Hematopoietic multipotent progenitor cell treated with erythropoietin and hydrocortisone succinate and interleukin-3 and kit ligand, for 17 days (in vitro differentiated cells): ENCODE data around the gene COMTD1.
"Not testable (repeated sequence)": the region's sequence is repeated elsewhere in the genome, so short reads cannot be mapped to it uniquely, and the experiment has no call there.

Experiments
- DNase-seq: peaks from one replicate; pipeline ENCODE4 v3.0.0-alpha.2; 2015; ENCODE audit warnings: low spot score

Gene COMTD1

DNA sequence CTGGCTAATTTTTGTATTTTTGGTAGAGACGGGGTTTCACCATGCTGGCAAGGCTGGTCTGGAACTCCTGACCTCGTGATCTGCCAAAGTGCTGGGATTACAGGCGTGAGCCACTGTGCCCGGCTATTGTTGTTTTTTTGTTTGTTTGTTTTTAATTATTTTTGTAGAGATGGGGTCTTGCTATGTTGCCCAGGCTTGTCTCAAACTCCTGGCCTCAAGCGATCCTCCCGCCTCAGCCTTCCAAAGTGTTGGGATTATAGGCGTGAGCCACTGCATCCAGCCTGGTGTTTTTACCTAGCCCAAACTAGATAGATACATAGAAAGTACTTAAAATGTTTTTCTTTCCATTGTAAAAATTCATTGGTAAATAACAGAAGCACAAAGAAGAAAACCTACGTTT lies 14.3 kb downstream of the COMTD1 start:
- not testable (repeated sequence) for DNase-seq

DNA sequence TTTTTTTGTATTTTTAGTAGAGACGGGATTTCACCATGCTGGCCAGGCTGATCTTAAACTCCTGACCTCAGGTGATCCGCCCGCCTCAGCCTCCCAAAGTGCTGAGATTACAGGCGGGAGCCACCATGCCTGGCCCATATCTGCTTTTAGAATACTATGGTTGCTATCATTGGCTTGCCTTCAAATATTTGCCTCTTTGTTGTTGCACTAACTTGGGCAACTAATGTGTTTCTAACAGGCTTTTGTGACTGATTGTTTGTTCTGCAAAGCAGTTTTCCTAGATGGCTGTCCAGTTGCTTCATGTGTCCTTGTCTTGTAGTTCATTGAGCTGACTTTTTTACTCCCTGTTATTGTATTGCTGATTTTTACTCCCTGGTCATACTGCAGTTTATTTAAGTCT lies 15.5 kb downstream of the COMTD1 start:
- DNase-seq = no peak

DNA sequence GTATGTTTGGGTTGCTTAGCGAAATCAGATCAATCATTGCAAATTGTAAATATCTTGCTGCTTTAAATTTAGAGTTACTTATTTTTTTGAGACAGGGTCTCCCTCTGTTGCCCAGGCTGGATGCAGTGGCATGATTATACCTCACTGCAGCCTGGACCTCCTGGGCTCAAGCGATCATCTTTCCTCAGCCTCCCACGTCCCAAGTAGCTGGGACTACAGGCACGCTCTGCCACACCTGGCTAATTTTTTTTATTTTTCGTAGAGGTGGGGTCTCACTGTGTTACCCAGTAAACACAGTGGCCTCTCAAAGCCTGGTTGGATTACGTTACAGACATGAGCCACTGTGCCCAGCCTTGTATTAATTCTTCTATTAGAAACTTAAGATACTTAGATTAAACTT lies 23.4 kb downstream of the COMTD1 start:
- no peak for DNase-seq

DNA sequence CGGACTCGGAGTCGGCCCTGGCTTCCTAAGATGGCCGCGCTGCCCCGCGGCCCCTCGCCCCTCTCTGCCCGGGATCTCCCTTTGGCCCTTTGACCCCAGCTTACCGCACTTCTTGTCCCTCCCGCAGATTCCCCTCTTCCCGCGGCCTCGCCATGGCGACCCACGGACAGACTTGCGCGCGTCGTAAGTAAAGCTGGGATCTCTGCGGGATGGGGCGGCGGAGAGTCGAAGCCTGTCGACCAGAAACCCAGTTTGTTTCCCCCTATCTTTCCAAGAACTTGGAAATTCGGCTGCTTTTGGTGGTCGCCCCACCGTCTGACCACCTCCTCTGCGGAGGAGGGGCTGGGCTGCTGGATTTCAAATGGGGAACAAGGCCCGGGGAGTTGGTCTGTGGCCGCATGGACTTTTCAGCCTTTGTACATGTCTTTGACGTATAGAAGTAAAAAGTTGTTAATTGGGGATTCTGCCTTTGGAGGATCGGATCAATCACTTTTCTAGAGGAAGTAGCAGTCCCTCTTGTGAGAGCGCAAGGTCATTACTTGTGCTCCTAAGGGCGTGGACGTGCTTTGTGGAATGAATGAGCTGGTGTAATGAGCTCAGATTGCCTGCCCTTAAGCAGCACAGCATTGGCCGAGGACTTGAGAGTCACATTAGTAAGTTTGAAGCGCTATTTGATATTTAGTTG lies 24.6 kb downstream of the COMTD1 start:
- peak; percentile 58 for DNase-seq

DNA sequence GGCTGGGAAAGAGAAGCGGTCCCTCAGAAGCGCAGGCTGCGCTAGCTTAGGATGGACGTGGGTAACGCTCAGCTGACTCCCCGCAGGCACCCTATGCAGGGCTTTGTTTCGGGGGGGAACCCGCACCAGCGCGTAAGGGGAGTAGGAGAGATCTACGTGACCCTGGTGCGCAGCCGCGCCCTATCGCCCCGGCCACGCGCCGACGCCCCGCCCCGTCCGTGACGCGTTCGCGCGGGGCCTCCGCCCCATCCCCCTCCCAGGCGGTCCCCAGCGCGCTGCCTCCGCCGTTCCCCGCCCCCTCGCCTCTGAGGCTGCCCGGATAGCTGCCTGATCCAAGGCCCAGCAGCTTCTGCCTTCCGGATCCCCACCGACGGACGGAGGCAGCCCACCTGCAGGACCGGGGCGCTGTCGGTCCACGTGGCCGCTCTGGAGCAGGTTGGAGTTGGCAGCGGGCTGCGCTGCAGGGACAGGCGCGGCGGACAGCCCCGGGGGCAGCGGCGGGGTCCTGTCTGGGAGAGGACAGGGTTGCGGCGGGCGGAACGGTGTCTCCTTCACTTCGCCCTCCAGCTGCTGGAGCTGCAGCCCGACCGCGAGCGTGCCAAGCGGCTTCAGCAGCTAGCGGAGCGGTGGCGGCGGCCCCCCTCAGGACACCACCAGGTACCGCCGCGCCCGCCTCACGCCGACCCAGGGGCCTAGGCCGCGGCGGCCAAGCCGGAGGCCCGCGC lies 25.3 kb downstream of the COMTD1 start, which contains the start of gene VDAC2:
VDAC2 (plus strand) TSS at position 515 of the 725 bp plus-strand sequence. CDS start 363 bp downstream, outside the sequence.
- DNase-seq = peak; percentile 95

DNA sequence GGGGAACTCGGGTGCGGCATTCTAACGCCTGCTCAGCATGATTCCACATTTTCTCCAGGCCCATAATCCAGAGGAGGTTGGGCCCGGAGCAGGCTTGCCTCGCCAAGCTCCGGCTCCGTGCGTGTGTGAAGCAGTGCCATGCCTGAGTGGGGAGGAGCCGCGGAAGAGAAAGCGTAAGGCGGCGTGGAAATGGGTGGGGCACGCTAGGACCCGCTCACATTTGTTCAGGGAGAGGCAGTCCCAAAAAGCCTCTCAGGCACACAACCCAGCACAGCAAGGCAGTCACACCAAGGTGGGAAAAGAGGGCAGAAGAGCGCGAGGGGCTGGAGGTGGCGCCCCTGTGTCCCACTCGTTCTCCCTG lies 25.9 kb downstream of the COMTD1 start:
- DNase-seq = peak; percentile 86

DNA sequence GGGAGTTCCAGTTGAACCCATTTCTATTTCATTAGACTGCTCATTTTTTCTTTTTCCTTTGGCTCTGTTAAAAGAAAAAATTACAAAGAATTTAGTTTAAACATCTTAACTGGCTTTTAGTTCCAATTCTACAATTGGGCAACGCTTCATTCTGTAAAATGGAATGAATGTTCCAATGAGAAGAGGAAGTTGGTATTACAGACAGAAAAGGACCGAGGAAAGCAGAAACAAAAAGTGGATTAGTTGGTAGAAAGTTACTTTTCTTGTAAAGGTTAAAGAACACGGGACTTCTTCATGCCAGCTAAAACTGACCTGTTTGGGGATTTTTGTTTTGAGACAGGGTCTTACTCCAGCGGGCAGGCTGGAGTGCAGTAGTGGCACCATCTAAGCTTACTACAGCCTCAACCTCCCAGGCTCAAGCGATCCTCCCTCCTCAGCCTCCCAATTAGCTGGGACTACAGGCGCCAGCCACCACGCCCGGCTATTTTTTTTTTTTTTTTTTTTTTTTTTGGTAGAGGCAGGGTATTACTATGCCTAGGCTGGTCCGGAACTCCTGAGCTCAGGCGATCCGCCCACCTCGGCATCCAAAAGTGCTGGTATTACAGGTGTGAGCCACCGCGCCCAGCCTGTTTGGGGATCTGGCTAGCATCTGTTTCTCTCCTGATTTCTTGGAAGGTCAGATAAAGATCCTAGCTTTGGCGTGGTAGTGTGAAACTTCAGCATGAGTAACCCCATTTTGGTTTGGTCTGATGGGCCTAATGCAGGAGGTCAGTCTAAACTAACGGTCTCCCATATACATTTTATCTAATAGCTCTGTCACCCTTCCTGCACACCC lies 26.5 kb downstream of the COMTD1 start:
- no peak for DNase-seq

DNA sequence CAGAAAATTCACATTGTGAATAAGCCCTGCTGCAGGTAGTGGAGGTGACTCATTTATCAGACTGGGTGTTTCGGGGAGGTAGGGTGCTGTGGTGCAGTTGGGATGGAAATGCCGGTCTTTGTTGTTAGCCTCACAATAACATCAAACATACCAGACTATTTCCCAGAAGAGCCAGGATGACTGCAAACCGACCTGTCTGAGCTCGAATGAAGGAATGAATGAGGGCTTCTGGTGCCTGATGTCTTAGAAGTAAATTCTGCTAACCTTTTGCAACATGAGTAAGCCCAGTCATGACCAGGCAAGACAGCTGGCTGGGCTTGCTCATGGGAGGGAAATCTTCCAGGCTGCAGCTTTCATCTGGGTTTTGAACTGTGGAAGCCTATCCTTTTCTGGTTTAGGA lies 27.6 kb downstream of the COMTD1 start:
- no peak for DNase-seq

DNA sequence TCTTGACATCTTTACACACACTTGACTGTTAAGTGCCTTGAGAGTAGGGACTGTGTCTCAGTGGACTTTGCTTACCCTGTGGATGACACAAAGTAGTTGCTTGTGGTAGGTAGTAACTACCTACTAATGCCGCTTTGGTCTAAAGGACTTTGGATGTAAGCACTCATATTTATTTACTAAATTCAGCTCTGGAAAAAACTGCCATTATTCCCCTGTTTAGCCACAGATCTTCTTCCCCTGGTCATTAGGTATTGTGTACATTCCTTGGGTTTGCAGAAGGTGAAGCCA lies 28.0 kb downstream of the COMTD1 start:
- DNase-seq = no peak

DNA sequence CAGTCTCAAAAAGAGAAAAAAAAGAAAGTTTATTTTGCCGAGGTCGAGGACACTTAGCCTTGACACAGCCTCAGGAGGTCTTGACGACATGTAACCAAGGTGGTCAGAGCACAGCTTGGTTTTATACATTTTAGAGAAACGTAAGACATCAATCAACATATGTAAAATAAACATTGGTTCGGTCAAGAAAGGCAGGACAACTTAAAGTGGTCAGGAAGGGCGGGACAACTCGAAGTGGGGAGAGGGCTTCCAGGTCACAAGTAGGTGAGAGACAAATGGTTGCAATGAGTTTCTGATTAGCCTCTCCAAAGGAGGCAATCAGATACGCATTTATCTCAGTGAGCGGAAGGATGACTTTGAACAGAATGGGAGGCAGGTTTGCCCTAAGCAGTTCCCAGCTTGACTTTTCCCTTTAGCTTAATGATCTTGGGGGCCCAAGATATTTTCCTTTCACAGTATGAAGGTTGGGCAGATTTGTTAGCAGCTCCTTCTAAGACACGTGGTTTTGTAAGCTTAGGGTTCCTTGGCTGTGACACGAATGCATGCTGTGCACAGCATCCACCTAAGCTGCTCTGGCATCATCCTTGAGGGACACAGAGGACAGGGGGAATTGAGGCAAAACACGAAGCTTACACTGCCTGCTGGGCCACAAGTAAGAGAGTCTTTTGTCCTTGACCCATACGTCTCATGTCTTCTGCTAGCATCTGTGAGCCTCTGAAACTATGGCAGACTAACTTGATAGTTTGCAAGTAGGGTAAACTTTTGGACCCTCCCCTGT lies 28.5 kb downstream of the COMTD1 start:
- DNase-seq = no peak

DNA sequence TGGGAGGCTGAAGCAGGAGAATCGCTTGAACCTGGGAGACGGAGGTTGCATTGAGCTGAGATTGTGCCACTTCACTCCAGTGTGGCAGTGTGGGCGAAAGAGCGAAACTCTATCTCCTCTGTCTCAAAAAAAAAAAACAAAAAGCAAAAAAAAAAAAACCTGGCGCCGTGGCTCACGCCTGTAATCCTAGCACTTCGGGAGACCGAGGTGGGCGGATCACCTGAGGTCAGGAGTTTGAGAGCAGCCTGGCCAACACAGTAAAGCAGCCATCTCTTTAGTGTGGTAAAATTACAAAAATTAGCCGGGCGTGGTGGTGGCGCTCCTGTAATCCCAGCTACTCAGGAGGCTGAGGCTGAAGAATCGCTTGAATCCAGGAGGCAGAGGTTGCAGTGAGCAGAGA lies 29.1 kb downstream of the COMTD1 start:
- not testable (repeated sequence) for DNase-seq

DNA sequence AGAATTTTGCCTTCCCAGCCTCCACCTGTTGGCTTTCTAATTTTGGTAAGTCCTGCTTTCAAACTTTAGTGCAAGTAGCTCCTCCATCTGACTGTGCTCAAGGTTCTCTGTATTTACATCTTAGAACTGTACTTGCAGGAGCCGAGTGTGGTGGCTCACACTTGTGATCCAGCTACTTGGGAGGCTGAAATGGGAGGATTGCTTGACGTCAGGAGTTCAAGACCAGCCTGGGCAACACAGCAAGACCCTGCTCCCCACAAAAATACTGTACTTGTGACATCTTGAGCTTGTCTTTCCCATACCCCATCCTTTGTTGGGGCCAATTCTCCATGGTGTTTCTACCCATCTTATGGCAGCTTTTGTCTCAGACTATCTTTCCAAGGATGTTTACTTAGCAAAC lies 29.8 kb downstream of the COMTD1 start:
- DNase-seq = no peak

DNA sequence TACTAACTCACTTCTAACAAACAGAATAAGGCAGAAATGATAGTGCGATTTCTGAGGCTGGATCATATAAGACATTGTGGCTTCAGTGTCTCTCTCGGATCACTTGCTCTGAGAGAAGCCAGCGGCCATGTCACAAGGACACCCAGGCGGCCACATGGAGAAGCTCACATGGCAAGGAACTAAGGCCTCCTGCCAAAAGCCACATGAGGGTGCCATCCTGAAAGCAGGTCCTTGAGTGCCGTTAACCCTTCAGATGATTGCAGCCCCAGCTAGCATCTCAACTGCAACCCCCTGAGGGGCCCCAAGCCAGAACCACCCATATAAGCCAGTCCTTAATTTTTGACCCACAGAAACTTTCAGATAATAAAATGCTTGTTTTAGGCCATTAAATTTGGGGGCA lies 32.0 kb downstream of the COMTD1 start:
- no peak for DNase-seq

DNA sequence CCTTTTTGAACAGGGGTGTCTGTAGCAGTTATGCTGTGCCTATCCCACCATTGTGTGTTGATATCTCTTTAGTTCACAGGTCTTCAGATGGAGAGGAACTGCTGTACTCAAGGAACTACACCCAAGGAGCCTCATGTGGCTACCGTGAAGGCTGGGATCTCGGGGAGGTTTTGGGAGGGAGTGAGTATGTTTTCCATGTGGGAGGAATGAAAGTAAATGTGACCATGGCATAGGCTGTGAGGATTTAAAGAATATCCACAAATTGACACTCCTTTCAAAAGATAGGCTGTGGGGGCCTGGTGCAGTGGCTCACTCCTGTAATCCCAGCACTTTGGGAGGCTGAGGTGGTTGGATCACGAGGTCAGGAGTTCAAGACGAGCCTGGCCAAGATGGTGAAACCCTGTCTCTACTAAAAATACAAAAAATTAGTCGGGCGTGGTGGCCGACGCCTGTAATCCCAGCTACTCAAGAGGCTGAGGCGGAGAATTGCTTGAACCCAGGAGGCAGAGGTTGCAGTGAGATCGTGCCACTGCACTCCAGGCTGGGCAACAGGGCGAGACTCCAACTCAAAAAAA lies 32.6 kb downstream of the COMTD1 start:
- DNase-seq = not testable (repeated sequence)

DNA sequence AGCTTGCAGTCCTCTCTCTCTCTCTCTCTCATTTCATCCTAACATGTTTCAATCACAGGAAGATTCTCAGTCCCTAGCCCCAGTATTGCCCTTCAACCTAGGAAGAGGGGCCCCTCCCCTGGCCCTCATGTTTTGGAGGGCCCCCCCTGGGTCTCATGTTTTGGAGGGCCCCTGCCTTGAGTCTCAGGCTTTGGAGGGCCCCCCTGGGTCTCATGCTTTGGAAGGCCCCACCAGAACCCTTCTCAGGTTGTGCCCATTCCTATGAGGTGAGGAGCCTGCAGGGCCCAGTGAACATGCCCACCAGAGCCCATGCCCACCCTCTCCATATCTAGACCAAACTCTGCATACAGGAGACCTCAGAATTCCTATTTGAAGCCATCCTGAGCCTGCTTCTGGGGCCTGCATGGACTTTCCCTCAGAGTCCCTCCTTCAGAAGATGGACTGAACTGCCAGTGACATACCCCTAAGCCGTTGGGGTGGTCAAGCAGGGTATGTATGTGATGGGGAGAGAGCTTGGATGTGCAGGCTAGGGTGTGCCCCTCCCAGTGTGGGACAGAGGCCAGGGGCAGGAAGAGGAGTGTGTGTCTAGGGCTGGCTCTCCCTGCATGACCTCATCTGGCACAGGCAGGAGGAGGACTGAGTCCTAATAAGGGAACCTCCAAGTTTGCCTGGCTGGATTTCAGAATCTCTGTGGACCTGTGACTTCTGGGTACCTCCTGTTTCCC lies 33.3 kb downstream of the COMTD1 start:
- DNase-seq = no peak

DNA sequence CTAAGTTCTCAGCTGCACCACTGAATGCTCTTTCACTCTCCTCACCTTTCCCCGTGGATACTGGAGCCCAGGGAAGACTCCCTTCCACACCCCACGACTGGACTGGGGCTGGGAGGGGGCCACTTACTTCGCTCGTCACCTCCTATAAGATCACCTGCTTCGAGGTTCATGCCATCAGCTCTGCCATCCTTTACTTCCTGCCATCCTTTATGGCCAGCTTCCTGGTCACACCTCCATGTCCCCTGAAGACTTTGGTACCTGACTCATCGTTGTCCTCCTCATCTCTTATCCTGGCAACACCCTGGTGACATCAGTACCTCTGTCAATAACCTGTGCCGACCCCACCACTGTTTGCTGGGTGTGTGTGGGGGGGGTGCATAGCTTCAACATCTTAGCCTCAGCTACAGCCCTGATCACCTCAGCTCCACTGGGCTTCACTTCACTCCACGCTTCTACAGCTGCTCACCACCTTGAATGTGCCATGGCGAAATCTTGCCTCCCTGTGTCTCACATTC lies 33.9 kb downstream of the COMTD1 start:
- DNase-seq = no peak

DNA sequence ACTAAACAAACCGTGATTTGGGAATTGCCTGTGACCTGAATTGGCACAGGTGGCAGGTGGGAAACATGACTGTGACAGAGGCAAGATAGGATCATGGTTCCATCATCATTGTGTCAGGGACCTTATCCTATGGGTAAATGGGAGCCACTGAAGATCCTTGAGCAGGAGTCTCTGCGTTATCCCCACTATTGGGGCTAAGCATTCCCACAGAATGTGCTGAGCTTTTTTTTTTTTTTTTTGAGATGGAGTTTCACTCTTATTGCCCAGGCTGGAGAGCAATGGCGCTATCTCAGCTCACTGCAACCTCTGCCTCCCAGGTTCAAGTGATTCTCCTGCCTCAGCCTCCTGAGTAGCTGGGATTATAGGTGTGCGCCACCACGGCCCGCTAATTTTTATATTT lies 35.8 kb downstream of the COMTD1 start:
- not testable (repeated sequence) for DNase-seq

DNA sequence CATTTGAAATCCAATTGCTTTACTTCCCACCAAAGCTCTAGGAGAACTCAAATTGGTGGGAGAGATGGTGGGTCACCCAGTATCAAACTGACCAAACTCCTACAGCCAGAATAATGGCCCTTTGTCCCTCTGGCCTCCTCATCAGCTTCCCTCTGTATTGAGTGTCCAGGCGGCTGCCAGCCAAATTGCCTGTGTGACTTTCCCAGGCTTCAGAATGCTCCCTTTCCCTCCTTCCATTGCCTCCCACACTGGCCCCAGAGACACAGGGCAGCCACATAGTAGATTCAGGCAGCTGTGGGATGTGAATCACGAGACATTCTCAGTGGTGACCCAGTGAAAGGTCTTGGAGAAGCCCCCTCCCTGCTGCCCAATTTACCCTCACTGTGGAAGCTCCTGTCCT lies 37.9 kb downstream of the COMTD1 start:
- no peak for DNase-seq

DNA sequence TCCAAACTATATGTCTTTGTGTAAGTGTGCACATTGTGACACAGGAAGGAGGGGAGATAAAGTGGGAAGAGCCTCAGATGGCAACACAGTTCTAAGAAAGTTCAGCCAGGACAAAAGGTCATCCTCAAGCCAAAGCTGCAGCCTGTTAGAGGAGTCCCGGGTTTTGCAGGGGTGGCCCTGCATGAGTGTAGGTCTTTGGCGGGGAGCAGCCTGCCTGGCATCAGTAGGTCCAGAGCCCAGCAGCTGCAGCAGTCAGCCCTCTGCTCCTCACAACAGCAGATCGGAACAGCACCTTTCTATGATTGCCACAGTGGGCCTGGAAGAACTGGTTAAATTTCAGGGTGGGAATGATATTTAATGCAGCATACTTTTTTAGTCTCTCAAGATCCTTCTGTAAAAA lies 38.7 kb downstream of the COMTD1 start:
- DNase-seq = no peak

DNA sequence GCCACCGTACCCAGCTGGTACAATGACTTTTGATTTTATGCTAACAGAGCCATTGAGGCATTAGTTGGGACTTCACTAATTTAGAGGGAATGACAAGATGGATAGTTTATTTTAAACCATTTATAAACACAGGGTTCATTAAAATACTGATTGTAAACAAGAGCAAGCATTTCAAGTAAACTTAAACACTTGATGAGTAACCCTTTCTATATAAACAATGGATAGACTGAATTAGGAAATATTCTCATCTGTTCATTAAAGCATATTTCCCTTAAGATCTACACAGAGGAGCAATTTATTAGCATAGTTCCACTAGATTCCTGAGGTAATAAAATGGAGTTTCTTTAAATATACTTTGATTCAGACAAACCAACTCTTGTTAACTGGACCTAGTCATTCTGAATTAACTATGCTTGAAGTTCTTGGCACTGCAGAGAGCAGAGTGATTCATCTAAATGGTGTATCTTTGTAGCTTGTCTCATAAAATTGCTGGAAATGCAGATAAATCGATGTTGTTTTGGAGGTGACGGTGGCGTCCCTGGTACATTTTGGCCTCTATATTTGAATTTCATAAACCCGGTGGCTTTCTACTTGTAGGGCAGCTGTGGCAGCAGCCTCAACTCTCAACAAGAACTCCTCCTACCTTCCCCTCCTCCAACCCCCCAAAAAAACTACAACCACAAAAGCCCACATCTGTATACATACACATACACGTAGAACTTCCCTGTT lies 40.6 kb downstream of the COMTD1 start:
- peak; percentile 38 for DNase-seq
